H9 (cell line): ENCODE data around the gene ANK2. TPM values are rescaled to one million over a fixed set of nuclear protein-coding genes. Genes with fewer than 3 reads are reported as not detected.

Source experiments
- DNase-seq: peaks from one replicate; pipeline ENCODE4 v3.0.0-alpha.2; 2017
- H2AFZ ChIP-seq: one replicate; pipeline ENCODE4 v1.6.1; 2013; ENCODE audit warnings: mild to moderate bottlenecking, low read length, control low read depth, moderate library complexity
- H2AK5ac ChIP-seq: 2 replicates; pipeline ENCODE4 v1.6.1; 2013; ENCODE audit warnings: low read length, control low read depth, mixed read lengths; ENCODE audit not compliant: insufficient read length
- H2BK120ac ChIP-seq: one replicate; pipeline ENCODE4 v1.6.1; 2013; ENCODE audit warnings: low read depth, mild to moderate bottlenecking, low read length, control low read depth, inconsistent platforms; ENCODE audit not compliant: poor library complexity, severe bottlenecking
- H2BK12ac ChIP-seq: 2 replicates; pipeline ENCODE4 v1.6.1; 2013; ENCODE audit warnings: low read length, control low read depth, mixed read lengths, low read depth; ENCODE audit not compliant: insufficient read length
- H2BK15ac ChIP-seq: 2 replicates; pipeline ENCODE4 v1.6.1; 2013; ENCODE audit warnings: low read depth, low read length, control low read depth
- H2BK20ac ChIP-seq: one replicate; pipeline ENCODE4 v1.6.1; 2013; ENCODE audit warnings: low read depth, mild to moderate bottlenecking, low read length, control low read depth, inconsistent platforms; ENCODE audit not compliant: poor library complexity, severe bottlenecking
- H2BK5ac ChIP-seq: 2 replicates; pipeline ENCODE4 v1.6.1; 2013; ENCODE audit warnings: low read length, control low read depth, mixed read lengths; ENCODE audit not compliant: insufficient read length
- H3K14ac ChIP-seq: 2 replicates; pipeline ENCODE4 v1.6.1; 2013; ENCODE audit warnings: low read length, control low read depth; ENCODE audit not compliant: insufficient read depth
- H3K18ac ChIP-seq: 2 replicates; pipeline ENCODE4 v1.6.1; 2013; ENCODE audit warnings: low read depth, mild to moderate bottlenecking, mixed read lengths, low read length, control low read depth; ENCODE audit not compliant: insufficient read length
- H3K23ac ChIP-seq: 2 replicates; pipeline ENCODE4 v1.6.1; 2013; ENCODE audit warnings: low read length, control low read depth, mixed read lengths, low read depth; ENCODE audit not compliant: insufficient read length
- H3K23me2 ChIP-seq: 2 replicates; pipeline ENCODE4 v1.6.1; 2013; ENCODE audit warnings: low read depth, mild to moderate bottlenecking, mixed read lengths, low read length, control low read depth; ENCODE audit not compliant: insufficient read length, poor library complexity, severe bottlenecking
- H3K27ac ChIP-seq: 2 replicates; pipeline ENCODE4 v1.5.1; 2013; ENCODE audit warnings: low read length, control low read depth, mixed read lengths, low read depth; ENCODE audit not compliant: insufficient read length
- H3K27me3 ChIP-seq: 2 replicates; pipeline ENCODE4 v1.6.1; 2013; ENCODE audit warnings: low read length, control low read depth, inconsistent platforms; ENCODE audit not compliant: insufficient read depth
- H3K4ac ChIP-seq: 2 replicates; pipeline ENCODE4 v1.6.1; 2013; ENCODE audit warnings: low read depth, mild to moderate bottlenecking, control low read depth, inconsistent platforms, low read length, moderate library complexity
- H3K4me1 ChIP-seq: 2 replicates; pipeline ENCODE4 v1.6.1; 2013; ENCODE audit warnings: low read length, control low read depth, inconsistent platforms; ENCODE audit not compliant: insufficient read depth
- H3K4me2 ChIP-seq: 2 replicates; pipeline ENCODE4 v1.6.1; 2013; ENCODE audit warnings: low read length, control low read depth, mixed read lengths; ENCODE audit not compliant: insufficient read length, insufficient read depth
- H3K56ac ChIP-seq: 2 replicates; pipeline ENCODE4 v1.6.1; 2013; ENCODE audit warnings: low read depth, mild to moderate bottlenecking, mixed read lengths, low read length, control low read depth; ENCODE audit not compliant: insufficient read length
- H3K79me1 ChIP-seq: 2 replicates; pipeline ENCODE4 v1.6.1; 2013; ENCODE audit warnings: low read depth, mild to moderate bottlenecking, moderate library complexity, low read length, control low read depth, inconsistent platforms; ENCODE audit not compliant: insufficient read depth, poor library complexity, severe bottlenecking
- H3K79me2 ChIP-seq: 2 replicates; pipeline ENCODE4 v1.6.1; 2013; ENCODE audit warnings: low read length, control low read depth, inconsistent platforms; ENCODE audit not compliant: insufficient read depth
- H3K9ac ChIP-seq: 2 replicates; pipeline ENCODE4 v1.6.1; 2013; ENCODE audit warnings: low read length, control low read depth, mixed read lengths; ENCODE audit not compliant: insufficient read length; ENCODE audit errors: extremely low read depth
- H3K9me3 ChIP-seq: one replicate; pipeline ENCODE4 v1.6.1; 2013; ENCODE audit warnings: low read depth, low read length, inconsistent platforms; ENCODE audit not compliant: control insufficient read depth
- H3T11ph ChIP-seq: one replicate; pipeline ENCODE4 v1.6.1; 2013; ENCODE audit warnings: mild to moderate bottlenecking, low read length, control low read depth, inconsistent platforms
- H4K20me1 ChIP-seq: one replicate; pipeline ENCODE4 v1.6.1; 2013; ENCODE audit not compliant: control insufficient read depth, insufficient read length, insufficient read depth
- H4K5ac ChIP-seq: 2 replicates; pipeline ENCODE4 v1.6.1; 2013; ENCODE audit warnings: low read depth, mild to moderate bottlenecking, mixed read lengths, low read length, control low read depth; ENCODE audit not compliant: insufficient read length
- H4K8ac ChIP-seq: replicated peaks from 2 replicates; pipeline ENCODE4 v1.6.1; 2013; ENCODE audit warnings: low read length, control low read depth, mixed read lengths, low read depth; ENCODE audit not compliant: insufficient read length
- H4K91ac ChIP-seq: 2 replicates; pipeline ENCODE4 v1.6.1; 2013; ENCODE audit warnings: low read depth, mild to moderate bottlenecking, moderate library complexity, mixed read lengths, low read length, control low read depth; ENCODE audit not compliant: insufficient read length
- H3K27ac Mint-ChIP-seq, 3 experiments: 2 replicates in 2 of 3; 3 replicates in 1 of 3; pipeline ENCODE4 v1.8.0; 2020 to 2021; ENCODE audit warnings: mixed read lengths in 3 of 3, mild to moderate bottlenecking in 1 of 3, moderate library complexity in 1 of 3
- H3K27me3 Mint-ChIP-seq: 2 replicates; pipeline ENCODE4 v1.8.0; 2021; ENCODE audit warnings: low read depth, mild to moderate bottlenecking, moderate library complexity, mixed read lengths
- H3K36me3 Mint-ChIP-seq, 3 experiments: 2 replicates in 2 of 3; 3 replicates in 1 of 3; pipeline ENCODE4 v1.8.0; 2020 to 2021; ENCODE audit warnings: low read depth in 3 of 3, mixed read lengths in 3 of 3; ENCODE audit not compliant: insufficient read depth in 1 of 3
- H3K4me1 Mint-ChIP-seq, 2 experiments: 2 replicates each; pipeline ENCODE4 v1.8.0; 2020; ENCODE audit warnings: mixed read lengths in 2 of 2
- H3K4me3 Mint-ChIP-seq, 2 experiments: 2 replicates in 1 of 2; 3 replicates in 1 of 2; pipeline ENCODE4 v1.8.0; 2020 to 2021; ENCODE audit warnings: mild to moderate bottlenecking in 2 of 2, mixed read lengths in 2 of 2, moderate library complexity in 1 of 2
- H3K9me3 Mint-ChIP-seq, 2 experiments: 2 replicates in 1 of 2; 3 replicates in 1 of 2; pipeline ENCODE4 v1.8.0; 2020; ENCODE audit warnings: mild to moderate bottlenecking in 2 of 2, mixed read lengths in 2 of 2, moderate library complexity in 1 of 2
- total RNA-seq: library from RNA; stranded (reverse); gene quantifications from 2 replicates; pipeline ENCODE4 v1.2.1, GENCODE V29; 2021
- TF ChIP-seq, protein P1 (sequence below): fragments of 200-600 bp; sonication (generic); conservative IDR thresholded peaks from 3 replicates; pipeline ENCODE4 v1.8.0; 2021; ENCODE audit warnings: antibody characterized with exemption, mild to moderate bottlenecking

ANK2 gene
- total RNA-seq, 1 experiment from 2014 or later: 36.8 TPM

DNA sequence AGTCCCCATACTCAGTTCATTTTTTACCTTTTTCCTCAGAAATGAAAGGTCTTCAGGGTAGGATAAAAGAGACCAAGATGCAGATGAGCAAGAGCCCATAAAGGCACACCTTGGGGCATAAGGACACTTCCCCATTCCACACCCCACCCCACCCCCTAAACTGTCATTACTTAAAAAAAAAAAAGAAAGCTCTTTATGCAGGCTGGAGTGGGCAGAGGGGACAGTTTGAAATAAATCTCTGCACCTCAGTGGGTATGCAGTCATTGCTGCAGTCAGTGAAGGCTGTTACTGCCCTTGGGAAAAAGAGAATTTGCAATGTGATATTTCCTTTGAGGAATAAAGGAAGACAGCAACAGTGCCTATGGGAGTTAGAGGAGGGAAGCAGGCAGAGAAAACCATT lies 137.5 kb downstream of the ANK2 start:
- no peak overlapping the region for H3K23ac ChIP-seq
- Mint-ChIP-seq H3K9me3 (peaks cover 0 to 5% of the 10 kb centered on the region in 2 experiments; a peak in 2 of 5 replicates), H3K36me3 (peaks cover 0 to 3% (median 2%) of the 10 kb centered on the region in 3 experiments; a peak in 3 of 7 replicates), H3K4me1 (peaks cover 19 to 26% of the 10 kb centered on the region in 2 experiments), H3K27me3 (no peaks in the 10 kb centered on the region), H3K27ac (peak overlapping the region in 1 of 3 experiments; percentile 18; a peak in 1 of 7 replicates), H3K4me3 (no peak overlapping the region)
- H3K27me3 ChIP-seq: no peaks in the 10 kb centered on the region
- H3K79me2 ChIP-seq: no peaks in the 10 kb centered on the region
- H2BK12ac ChIP-seq: no peak overlapping the region
- H4K20me1 ChIP-seq: no peaks in the 10 kb centered on the region
- DNase-seq: no peak
- H2BK5ac ChIP-seq: no peak overlapping the region
- no peaks in the 10 kb centered on the region for H3K79me1 ChIP-seq
- no peak overlapping the region for H2BK20ac ChIP-seq
- no peak overlapping the region for H3K4me2 ChIP-seq
- no peak overlapping the region for H3K9ac ChIP-seq
- no peak overlapping the region for H2AK5ac ChIP-seq
- no peak overlapping the region for H3K4ac ChIP-seq
- H3K14ac ChIP-seq: no peak overlapping the region
- H3K4me1 ChIP-seq: no peaks in the 10 kb centered on the region; the same call in 1 of the 2 replicates
- H3K9me3 ChIP-seq: no peaks in the 10 kb centered on the region
- no peak overlapping the region for H3K27ac ChIP-seq
- no peaks in the 10 kb centered on the region for H3K23me2 ChIP-seq
- TF ChIP-seq, protein P1, sequence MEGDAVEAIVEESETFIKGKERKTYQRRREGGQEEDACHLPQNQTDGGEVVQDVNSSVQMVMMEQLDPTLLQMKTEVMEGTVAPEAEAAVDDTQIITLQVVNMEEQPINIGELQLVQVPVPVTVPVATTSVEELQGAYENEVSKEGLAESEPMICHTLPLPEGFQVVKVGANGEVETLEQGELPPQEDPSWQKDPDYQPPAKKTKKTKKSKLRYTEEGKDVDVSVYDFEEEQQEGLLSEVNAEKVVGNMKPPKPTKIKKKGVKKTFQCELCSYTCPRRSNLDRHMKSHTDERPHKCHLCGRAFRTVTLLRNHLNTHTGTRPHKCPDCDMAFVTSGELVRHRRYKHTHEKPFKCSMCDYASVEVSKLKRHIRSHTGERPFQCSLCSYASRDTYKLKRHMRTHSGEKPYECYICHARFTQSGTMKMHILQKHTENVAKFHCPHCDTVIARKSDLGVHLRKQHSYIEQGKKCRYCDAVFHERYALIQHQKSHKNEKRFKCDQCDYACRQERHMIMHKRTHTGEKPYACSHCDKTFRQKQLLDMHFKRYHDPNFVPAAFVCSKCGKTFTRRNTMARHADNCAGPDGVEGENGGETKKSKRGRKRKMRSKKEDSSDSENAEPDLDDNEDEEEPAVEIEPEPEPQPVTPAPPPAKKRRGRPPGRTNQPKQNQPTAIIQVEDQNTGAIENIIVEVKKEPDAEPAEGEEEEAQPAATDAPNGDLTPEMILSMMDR: no peak
- H4K91ac ChIP-seq: no peak overlapping the region
- no peak overlapping the region for H2BK120ac ChIP-seq
- H2BK15ac ChIP-seq: no peak overlapping the region
- H2AFZ ChIP-seq: no peak overlapping the region
- no peak overlapping the region for H3K18ac ChIP-seq
- no peak overlapping the region for H4K5ac ChIP-seq
- no peak overlapping the region for H3T11ph ChIP-seq
- H3K56ac ChIP-seq: no peak overlapping the region
- no peak overlapping the region for H4K8ac ChIP-seq
